Psoas muscle (tissue), 8 donors: ENCODE data around the gene CCT6A. TPM values are rescaled to one million over a fixed set of nuclear protein-coding genes. Genes with fewer than 3 reads are reported as not detected.

Experiments used
- ATAC-seq, 4 donors: fragments of 200-7000 bp; cut with Tn5 transposase; one replicate each; pipeline ENCODE4 v1.9.1; 2020; ENCODE audit warnings: moderate library complexity in 3 of 4, mild to moderate bottlenecking in 2 of 4
- DNase-seq, 2 donors: peaks; one replicate each; pipeline ENCODE4 v3.0.0-alpha.2; 2020
- H3K27ac ChIP-seq: fragments of 200-600 bp; one replicate; pipeline ENCODE4 v1.8.0; 2022
- H3K27me3 ChIP-seq, 3 donors: fragments of 200-600 bp in 1 of 3; one replicate each; pipeline versions ENCODE4 v1.6.1 to v1.8.0; 2013 to 2022; ENCODE audit warnings: low read length in 2 of 3, mild to moderate bottlenecking in 2 of 3, moderate library complexity in 1 of 3; ENCODE audit not compliant: insufficient read depth in 3 of 3
- H3K36me3 ChIP-seq, 2 donors: fragments of 200-600 bp in 1 of 2; one replicate each; pipeline versions ENCODE4 v1.6.1 to v1.8.0; 2013 to 2022; ENCODE audit warnings: low read depth in 1 of 2, mild to moderate bottlenecking in 1 of 2, moderate library complexity in 1 of 2; ENCODE audit not compliant: insufficient read depth in 1 of 2
- H3K4me1 ChIP-seq: fragments of 200-600 bp; one replicate; pipeline ENCODE4 v1.8.0; 2022
- H3K4me3 ChIP-seq: fragments of 200-600 bp; one replicate; pipeline ENCODE4 v1.8.0; 2022; ENCODE audit warnings: mild to moderate bottlenecking
- H3K9me3 ChIP-seq: fragments of 200-600 bp; one replicate; pipeline ENCODE4 v1.8.0; 2022
- WGBS, 3 donors: extraction: QIAGEN DNeasy Blood & Tissue Kit; methylation state at CpG; one replicate each; pipeline versions ENCODE4 v1.1.6 to v1.1.7; 2013; 5-methylcytosine and 5-hydroxymethylcytosine counted together
- intact Hi-C, 2 donors: fragments of 100-400 bp; cut with DNase I; formaldehyde crosslinking; loops; one replicate each; pipeline versions ENCODE4 v1.11.0 to v1.14.2; 2022
- long read RNA-seq, 2 donors: library from polyadenylated mRNA; unstranded; transcript quantifications; one replicate each; pipeline ENCODE4 v2.0.0, GENCODE V29; 2021
- polyA plus RNA-seq, 3 donors: library from polyadenylated mRNA; stranded (reverse); fragments of 200-250 nt; gene quantifications; one replicate each; pipeline ENCODE4 v1.2.3, GENCODE V29; 2013
- total RNA-seq, 4 donors: library from RNA; stranded (reverse); fragmentation: NEBNext Ultra II Directional in 2 of 4; extraction: Animal tissue kit (Norgen Biotek cat#: 25700) in 2 of 4; gene quantifications; one replicate each; pipeline versions ENCODE4 v1.2.1 to v1.2.4, GENCODE V29; 2021 to 2023
- TF ChIP-seq, protein P1 (sequence below): fragments of 200-600 bp; IDR thresholded peaks from one replicate; pipeline ENCODE4 v1.8.0; 2022; ENCODE audit warnings: antibody characterized with exemption
- donor health status: healthy with polysubstance abuse.
- donor health status: DM: no; HTN: no; CAD: no; lungs with moderate emphysema.
- donor health status: Bipolar disorder and iron deficiency.
- donor health status: healthy.
- donor health status: DM: yes; HTN: yes; CAD: no.
- donor health status: DM: no; HTN: no; CAD: no.
- donor health status: DM: no; HTN: no; CAD: no.
- donor health status: DM: yes; HTN: yes; CAD: no.

Gene CCT6A, protein sequence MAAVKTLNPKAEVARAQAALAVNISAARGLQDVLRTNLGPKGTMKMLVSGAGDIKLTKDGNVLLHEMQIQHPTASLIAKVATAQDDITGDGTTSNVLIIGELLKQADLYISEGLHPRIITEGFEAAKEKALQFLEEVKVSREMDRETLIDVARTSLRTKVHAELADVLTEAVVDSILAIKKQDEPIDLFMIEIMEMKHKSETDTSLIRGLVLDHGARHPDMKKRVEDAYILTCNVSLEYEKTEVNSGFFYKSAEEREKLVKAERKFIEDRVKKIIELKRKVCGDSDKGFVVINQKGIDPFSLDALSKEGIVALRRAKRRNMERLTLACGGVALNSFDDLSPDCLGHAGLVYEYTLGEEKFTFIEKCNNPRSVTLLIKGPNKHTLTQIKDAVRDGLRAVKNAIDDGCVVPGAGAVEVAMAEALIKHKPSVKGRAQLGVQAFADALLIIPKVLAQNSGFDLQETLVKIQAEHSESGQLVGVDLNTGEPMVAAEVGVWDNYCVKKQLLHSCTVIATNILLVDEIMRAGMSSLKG
- total RNA-seq: 100 to 1,000 TPM in 3 of 4 donors, 10 to 100 TPM in 1; 96.5 to 135 (median 130) TPM
- polyA plus RNA-seq: 100 to 1,000 TPM; 138 to 259 (median 235) TPM
- long read RNA-seq, donor 1, transcript CCT6A-201 (14 exons, 2,719 nt): major isoform, 184 of 202 reads
- long read RNA-seq, donor 1, partial matches to known transcripts: 14 of 202 reads
- long read RNA-seq, donor 1, other reads (novel, unspliced or antisense): 4 of 202 reads
- long read RNA-seq, donor 2, transcript CCT6A-201 (14 exons, 2,719 nt): major isoform, 407 of 456 reads
- long read RNA-seq, donor 2, partial matches to known transcripts: 30 of 456 reads
- long read RNA-seq, donor 2, other reads (novel, unspliced or antisense): 17 of 456 reads

DNA sequence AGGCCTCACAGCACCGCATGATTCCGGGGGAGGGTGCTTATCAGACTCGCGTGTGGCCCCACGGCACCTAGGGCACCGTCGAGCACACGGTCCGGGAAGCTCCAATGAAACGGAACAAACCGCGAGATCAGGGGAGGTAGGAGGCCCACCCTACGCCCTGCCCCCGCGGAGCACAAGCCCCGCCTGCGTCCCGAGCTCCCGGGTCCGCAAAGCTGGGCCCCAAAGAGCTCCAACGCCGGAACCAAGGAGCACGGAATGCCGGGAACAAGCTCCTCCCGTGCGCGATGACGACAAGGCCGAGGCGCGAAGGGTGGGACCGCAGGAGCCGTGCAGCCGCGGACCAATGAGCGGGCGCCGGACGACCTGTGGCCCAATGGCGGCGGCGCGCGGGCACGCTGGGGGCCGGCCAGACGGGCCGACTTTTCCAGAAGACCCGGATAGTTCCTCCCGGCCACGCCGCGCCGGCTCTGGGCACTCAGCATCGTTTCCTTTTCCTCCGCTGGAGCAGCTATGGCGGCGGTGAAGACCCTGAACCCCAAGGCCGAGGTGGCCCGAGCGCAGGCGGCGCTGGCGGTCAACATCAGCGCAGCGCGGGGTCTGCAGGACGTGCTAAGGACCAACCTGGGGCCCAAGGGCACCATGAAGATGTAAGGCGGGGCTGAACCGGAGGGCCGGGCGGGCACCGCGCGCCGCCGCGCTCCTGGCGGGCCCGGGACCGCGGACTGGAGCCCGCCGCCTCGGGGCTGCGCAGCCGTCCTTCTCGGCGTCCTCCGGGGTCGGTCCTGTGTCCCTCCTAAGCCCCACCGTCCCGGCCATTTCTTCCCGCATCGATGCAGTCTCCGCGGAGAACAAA, at the start of gene CCT6A, which contains the start of gene PSPH:
Gene CCT6A, plus strand, starts transcription at position 427 of the 853 bp plus-strand sequence. Its CDS starts 84 bp downstream, at position 511.
Gene PSPH, minus strand, starts transcription at position 106 of the 853 bp plus-strand sequence. CDS start 30,232 bp downstream, outside the sequence.
- WGBS, 3 donors: 0 to 1% (median 0%) methylated on average over 74 to 97 of the region's 97 CpGs
- Histone ChIP-seq H3K27me3 (no peaks in the 10 kb centered on the region), H3K4me3 (peak within 1 kb of the TSS; percentile 72), H3K4me1 (peaks cover 37% of the 10 kb centered on the region), H3K36me3 (peaks cover 4 to 42% of the 10 kb centered on the region in 2 donors), H3K9me3 (no peaks in the 10 kb centered on the region), H3K27ac (peak within 1 kb of the TSS; percentile 80)
- peak; percentile 99 for DNase-seq
- TF ChIP-seq, protein P1, sequence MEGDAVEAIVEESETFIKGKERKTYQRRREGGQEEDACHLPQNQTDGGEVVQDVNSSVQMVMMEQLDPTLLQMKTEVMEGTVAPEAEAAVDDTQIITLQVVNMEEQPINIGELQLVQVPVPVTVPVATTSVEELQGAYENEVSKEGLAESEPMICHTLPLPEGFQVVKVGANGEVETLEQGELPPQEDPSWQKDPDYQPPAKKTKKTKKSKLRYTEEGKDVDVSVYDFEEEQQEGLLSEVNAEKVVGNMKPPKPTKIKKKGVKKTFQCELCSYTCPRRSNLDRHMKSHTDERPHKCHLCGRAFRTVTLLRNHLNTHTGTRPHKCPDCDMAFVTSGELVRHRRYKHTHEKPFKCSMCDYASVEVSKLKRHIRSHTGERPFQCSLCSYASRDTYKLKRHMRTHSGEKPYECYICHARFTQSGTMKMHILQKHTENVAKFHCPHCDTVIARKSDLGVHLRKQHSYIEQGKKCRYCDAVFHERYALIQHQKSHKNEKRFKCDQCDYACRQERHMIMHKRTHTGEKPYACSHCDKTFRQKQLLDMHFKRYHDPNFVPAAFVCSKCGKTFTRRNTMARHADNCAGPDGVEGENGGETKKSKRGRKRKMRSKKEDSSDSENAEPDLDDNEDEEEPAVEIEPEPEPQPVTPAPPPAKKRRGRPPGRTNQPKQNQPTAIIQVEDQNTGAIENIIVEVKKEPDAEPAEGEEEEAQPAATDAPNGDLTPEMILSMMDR: no peak
- intact Hi-C loops: loop anchor here in 1 of 2 donors (5.0 kb wide), 1 partner anchor 74 kb away; no protein-coding TSS in a partner anchor
- ATAC-seq: peak; percentile 99

DNA sequence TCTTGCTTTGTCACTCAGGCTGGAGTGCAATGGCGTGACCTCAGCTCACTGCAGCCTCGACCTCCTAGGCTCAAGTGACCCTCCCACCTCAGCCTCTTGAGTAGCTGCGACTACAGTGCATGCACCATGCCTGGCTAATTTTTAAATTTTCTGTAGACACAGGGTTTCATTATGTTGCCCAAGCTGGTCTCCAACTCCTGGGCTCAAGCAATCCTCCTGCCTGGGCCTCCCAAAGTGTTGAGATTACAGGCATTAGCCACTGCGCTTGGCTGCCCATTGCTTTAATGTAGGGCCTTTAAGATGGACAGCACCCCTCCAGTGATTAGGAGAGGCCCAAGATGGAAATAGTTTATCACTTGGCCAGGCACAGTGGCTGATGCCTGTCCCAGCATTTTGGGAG, 47.8 kb upstream of the CCT6A start:
- Histone ChIP-seq H3K4me1 (no peaks in the 10 kb centered on the region), H3K27ac (no peak overlapping the region), H3K27me3 (no peaks in the 10 kb centered on the region), H3K4me3 (no peak overlapping the region), H3K36me3 (peaks cover 0 to 18% of the 10 kb centered on the region in 2 donors), H3K9me3 (no peaks in the 10 kb centered on the region)
- no peak for ATAC-seq
- TF ChIP-seq, protein P1: no peak
- intact Hi-C loops: loop anchor here (2.0 kb wide), 1 partner anchor 71 kb away; no protein-coding TSS in a partner anchor
- WGBS, 3 donors: 78 to 81% (median 79%) methylated on average over 4 of the region's 4 CpGs
- DNase-seq: no peak

DNA sequence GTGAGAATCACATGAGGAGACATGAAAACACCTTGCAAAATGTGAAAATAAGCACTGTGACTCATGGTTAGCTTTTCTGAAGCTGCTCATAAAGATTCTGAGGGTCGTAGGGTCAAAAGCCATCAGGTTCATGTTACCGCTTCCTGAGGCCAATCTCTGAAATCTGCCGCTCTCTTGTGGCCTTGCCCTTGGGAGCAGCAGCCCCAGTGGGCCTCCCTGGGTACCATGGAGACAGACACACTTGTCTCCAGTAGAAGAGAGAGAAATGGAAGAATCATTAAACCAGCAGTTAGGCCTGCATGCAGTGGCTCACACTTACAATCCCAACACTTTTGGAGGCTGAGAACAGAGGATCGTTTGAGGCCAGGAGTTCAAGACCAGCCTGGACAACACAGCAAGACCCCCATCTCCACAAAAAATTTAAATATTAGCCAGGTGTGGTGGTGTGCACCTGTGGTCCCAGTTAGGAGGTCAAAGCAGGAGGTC, 44.4 kb upstream of the CCT6A start:
- WGBS, 3 donors: 89 to 96% (median 91%) methylated on average over 4 of the region's 4 CpGs

More for the DNA sequence above, 44.4 kb upstream of the CCT6A start:
- ATAC-seq: no peak
- no peak overlapping the region for H3K27ac ChIP-seq
- H3K9me3 ChIP-seq: no peaks in the 10 kb centered on the region
- DNase-seq: no peak
- TF ChIP-seq, protein P1: no peak
- H3K27me3 ChIP-seq: no peaks in the 10 kb centered on the region
- peaks cover 0 to 7% of the 10 kb centered on the region in 2 donors for H3K36me3 ChIP-seq
- no peaks in the 10 kb centered on the region for H3K4me1 ChIP-seq
- intact Hi-C loops: no loop called here
- no peak overlapping the region for H3K4me3 ChIP-seq
